Smooth muscle cell of the pulmonary artery (primary cell): Measurements from ENCODE around the gene GPRIN1. TPM values are rescaled to one million over a fixed set of nuclear protein-coding genes. Genes with fewer than 3 reads are reported as not detected.

ENCODE experiments used
- total RNA-seq: library from RNA; depleted of rRNA; stranded (reverse); fragments of >200 nt; gene quantifications from 2 replicates; pipeline ENCODE4 v1.2.3, GENCODE V29; 2014

GPRIN1 gene
- total RNA-seq = 2.1 and 2.9 TPM in 2 replicates

GRCh38 chr5:176609724-176610434 lies at the start of gene GPRIN1:
GPRIN1 (minus strand) TSS chr5:176610156; CDS start chr5:176599834, 10,322 bp downstream.

GRCh38 chr5:176647030-176647842 lies 37.3 kb upstream of the GPRIN1 start, which contains the start of gene TSPAN17:
TSPAN17 (plus strand) TSS chr5:176647484; CDS start chr5:176647616, 132 bp downstream.

GRCh38 chr5:176629853-176630680 lies 20.1 kb upstream of the GPRIN1 start, which contains the start of the genes EIF4E1B and SNCB:
EIF4E1B (plus strand) TSS chr5:176630675; CDS start chr5:176642788, 12,113 bp downstream.
SNCB (minus strand) TSS chr5:176630534; CDS start chr5:176629654, 880 bp downstream.

GRCh38 chr5:176548967-176549444 lies 61.0 kb downstream of the GPRIN1 start, which contains the start of gene CDHR2:
CDHR2 (plus strand) TSS chr5:176549342; CDS start chr5:176565353, 16,011 bp downstream.

Other genes starting within 250 kb of the GPRIN1 start
- 138 and 142 TPM in 2 replicates for gene KIAA1191, start 248.4 kb downstream of the GPRIN1 start, total RNA-seq
- gene ARL10, start 244.7 kb downstream of the GPRIN1 start, total RNA-seq = 30.0 and 37.4 TPM in 2 replicates
- 4.8 and 10.4 TPM in 2 replicates for gene NOP16, start 221.6 kb downstream of the GPRIN1 start, total RNA-seq
- gene HIGD2A, start 221.4 kb downstream of the GPRIN1 start, total RNA-seq = 41.9 and 44.1 TPM in 2 replicates
- 65.7 and 72.3 TPM in 2 replicates for gene CLTB, start 193.6 kb downstream of the GPRIN1 start, total RNA-seq
- gene FAF2, start 161.8 kb downstream of the GPRIN1 start, total RNA-seq = 42.4 and 51.3 TPM in 2 replicates
- gene RNF44, start 72.8 kb downstream of the GPRIN1 start, total RNA-seq = 2.9 and 6.2 TPM in 2 replicates
- gene CDHR2, start 60.8 kb downstream of the GPRIN1 start, total RNA-seq = 0.17 TPM in 1 of 2 replicates, not detected in the other
- not detected in 2 replicates for gene SNCB, start 20.4 kb upstream of the GPRIN1 start, total RNA-seq
- gene EIF4E1B, start 20.5 kb upstream of the GPRIN1 start, total RNA-seq = not detected in 2 replicates
- 35.8 and 40.4 TPM in 2 replicates for gene TSPAN17, start 37.3 kb upstream of the GPRIN1 start, total RNA-seq
- gene UNC5A, start 200.4 kb upstream of the GPRIN1 start, total RNA-seq = under 0.01 TPM in 1 of 2 replicates, not detected in the other